ENCODE results near the gene TNS1.
"Not testable (repeated sequence)": the region's sequence is repeated elsewhere in the genome, so short reads cannot be mapped to it uniquely, and the experiment has no call there.

The TNS1 gene

DNA sequence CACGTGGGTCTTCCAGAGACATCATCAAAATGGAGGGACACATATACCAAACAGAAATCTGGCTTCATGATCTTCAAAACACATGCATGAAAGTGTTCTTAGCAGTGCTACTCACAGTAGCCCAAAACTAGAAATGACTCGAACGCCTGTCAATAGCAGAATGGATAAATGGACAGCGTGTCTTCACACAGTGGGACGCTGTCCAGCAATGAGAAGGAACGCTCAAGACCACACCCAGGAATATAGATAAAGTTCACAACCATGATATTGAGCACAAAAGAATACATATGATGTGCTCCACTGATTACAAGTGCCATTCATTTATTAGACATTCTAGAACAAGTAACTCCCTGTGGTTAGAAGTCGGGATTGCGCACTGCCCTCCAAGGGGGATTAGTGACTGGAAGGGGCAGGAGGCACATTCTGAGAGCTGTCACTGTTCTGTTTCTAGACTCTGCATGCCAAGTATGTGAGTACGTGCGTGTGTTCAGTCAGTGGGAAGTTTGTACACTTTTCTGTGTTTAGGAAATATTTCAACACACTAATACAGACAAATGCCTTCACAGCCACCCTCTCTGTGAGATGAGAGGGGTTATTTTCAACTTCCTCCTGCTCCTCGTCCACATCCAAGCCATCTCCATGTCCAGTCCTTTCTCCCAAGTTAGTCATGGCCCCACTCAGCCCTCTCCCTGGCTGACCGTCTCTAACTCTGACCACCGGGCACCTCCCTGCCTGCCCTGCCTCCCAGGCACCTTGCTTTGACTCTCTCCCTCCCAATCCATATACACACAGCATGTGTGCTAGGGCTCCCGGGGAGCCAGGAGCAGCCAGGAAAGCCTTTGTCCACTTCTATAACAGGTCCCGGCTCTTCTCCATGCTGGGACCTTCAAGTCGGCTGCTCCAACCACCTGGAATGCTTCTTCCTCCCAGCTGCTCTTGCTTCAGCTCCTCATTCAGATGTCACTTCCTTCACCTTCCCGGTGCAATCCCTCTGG, 26.9 kb upstream of the TNS1 start:
- no peak for DNase-seq

DNA sequence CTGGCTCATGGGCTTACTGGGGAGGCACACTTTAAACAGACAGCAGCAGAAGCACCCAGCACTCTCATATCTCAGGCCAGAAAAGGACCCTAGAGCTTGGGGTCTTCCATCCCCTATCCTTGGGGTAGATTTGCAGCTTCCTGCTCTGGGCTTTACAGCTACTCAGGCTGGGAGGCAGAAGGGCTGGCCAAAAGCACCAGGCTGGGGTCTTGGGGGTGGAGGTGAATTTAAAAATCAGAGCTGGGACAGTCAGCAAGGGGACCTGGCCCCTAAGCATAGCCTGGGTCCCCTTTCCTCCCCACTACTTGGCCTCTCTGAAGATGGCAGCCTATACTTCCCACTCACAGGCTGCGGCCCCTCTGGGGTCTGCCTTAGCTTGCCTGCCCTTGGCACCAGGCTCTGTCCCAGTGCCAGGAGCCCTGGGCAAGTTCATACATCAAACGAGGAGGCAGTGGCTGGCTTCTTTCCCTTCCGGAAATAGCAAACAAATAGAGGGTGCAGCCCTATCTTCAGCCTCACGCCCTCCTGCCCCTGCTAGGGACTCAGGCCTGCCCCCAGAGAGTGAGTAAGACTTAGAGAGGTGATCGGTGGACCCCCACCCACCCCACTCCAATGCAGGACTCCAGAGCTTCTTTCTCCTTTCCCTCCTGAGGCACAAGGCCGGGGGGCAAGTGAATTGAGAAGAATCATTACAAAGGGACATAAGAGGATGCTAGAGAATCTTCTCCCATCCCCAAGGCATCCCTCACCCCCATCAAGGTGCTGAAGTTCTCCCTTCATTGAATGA, 26.0 kb upstream of the TNS1 start:
- no peak for DNase-seq

DNA sequence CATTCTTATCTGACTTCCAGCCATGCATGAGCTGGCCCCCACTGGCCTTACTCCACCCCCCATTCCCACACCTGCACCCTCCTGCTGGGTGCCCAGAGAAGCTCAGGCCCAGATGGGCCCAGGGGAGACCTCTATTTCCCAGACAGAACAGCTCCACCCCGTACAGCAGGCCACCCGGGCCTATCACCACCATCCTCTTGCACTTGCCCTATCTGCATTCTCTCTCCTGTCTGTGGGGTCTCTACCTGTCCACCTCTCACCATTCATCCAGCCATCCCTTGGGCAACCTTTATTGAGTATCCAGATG, 25.3 kb upstream of the TNS1 start:
- no peak for DNase-seq

DNA sequence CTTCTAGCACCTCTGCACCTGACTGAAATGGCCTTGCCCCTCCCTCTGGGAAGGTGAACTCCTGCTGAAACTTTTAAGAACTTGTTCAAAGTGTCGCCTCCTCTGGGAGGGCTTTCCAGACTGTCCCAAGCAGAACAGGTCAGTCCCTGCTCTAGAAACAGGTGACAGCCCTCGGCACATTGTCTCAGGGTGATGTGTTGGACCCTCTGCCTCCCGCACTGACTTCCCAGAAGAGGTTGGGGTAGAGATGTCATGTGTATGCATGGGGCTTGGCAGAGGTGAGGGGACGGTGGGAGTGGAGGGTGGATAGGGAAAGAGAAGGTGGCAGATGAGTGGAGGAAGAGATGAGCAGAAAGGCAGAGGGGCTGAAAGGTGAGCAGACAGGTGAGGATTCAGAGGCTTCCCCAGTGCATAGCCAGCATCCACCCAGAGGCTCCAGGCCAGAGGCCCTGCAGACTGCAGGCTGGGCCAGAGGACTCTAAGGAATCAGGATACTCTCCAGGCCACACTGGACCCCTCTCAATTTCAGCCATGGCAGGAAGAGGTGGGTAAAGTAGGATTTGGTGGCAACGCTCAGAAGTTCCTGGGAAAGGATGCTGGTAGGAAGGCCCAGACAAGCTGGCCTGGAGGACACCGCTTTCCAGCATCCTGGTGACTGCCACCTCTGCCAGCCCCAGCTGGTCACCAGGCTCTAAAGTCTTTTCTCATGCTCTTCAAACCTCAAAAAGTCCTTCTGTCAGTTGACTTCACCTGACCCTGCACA, 24.8 kb upstream of the TNS1 start:
- DNase-seq, result no peak

DNA sequence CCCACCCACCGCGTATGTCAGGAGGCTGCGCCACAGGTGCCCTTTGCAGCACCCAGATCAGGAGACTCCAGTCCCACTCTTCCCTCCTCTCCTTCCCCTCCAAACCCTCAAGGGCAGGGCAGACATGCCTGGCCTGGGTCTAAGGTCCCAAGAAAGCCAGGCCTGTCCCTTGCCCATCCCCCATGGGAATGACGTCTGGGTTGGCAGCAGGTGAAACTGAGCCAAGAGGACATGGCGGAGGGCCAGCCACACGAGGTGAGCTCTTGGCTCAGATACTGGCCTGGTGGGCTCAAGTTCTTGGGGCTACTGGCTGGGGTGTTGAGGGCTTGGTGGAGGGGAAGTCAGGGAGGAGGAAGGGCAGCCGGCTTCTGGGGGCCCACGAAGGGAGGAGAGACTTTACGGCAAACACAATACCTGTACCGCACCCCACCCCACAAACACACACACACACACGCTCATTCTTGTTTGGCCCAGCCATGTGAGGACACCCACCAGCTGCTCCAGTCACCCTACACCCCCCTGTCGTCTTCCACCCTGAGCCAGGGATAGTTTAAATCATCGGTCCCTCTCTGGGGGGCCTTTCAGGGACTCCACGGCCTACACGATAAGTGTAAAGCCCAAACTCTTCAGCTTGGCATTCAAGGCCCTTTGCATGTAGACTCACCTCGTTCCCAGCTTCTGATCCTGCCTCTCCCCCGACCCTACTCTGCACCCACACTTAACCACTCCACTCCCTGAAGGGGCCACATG, 24.1 kb upstream of the TNS1 start:
- DNase-seq, result no peak

DNA sequence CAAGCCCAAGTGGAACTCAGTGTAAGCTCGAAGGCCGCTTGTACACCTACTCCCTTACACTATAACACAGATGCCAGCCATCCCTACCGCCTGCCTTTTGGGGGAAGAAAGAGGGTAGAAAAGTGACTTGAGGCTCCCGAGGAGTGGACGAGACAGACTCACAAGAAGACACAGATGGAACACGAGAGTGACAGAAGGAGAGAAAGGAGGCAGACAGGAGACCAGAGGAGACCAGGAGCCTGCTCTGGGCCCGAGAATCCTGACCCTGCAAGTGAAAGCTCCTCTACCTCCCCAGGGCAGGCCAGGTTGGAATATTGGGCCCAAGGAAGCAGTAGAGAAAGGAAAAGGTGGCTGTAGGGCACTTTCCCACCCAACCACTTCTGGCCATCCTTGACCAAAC, 23.4 kb upstream of the TNS1 start:
- no peak for DNase-seq

DNA sequence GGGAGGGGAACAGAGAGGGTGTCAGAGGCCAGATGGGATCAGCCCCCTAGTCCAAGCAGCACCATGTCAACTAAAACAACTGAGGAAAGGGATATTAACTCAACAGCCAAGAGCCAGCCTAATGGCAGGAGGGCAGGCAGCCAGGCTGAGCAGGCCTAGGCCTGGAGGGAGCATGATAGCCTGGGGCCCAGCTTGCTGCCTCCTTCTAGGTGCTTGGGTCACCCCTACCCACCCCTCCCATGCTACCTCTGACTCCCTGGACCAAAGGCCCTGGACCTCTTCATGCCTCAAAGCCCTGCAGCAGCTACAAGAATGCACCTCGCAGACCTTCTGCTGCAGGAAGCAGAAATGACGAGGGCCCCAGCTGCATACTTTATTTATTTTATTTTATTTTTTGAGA, 22.1 kb upstream of the TNS1 start:
- DNase-seq, result no peak

DNA sequence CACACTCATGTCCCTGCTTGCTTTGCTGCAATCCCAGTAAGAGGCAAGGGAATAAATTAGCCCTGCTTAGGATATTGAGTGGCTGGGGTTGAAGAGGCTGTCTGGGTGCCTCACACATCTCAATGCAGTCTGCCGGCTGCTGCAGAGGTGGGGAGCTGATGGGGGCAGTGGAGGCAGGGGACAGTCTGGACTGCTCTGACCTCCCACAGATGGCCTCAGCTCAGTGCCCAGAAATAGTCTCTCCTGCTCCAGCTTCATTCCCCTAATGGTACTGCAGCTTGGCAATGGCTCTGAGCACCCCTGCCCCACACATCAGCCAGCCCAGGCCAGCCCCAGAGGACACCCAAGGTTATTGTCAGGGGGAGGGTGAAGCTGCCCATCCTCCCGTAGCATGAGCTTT, 21.5 kb upstream of the TNS1 start:
- DNase-seq, result no peak

DNA sequence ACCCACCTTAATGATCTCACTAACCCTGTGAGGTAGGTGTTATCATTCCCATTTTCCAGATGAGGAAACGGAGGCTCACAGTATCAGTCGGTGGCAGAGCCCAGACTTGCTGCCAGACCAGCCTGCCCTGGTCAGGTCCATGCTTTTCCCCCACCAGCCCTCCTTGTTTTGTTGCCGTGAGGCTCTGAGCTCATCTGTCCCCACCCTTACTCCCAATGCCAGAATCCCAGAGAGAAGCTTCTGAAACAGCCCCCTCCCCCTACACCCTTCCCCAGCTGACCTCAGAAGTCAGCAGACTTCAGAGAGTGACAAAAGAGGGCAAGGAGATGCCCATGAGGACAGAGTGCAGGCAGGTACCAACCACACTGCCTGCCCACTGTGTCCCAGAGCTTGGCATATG, 20.8 kb upstream of the TNS1 start:
- no peak for DNase-seq

DNA sequence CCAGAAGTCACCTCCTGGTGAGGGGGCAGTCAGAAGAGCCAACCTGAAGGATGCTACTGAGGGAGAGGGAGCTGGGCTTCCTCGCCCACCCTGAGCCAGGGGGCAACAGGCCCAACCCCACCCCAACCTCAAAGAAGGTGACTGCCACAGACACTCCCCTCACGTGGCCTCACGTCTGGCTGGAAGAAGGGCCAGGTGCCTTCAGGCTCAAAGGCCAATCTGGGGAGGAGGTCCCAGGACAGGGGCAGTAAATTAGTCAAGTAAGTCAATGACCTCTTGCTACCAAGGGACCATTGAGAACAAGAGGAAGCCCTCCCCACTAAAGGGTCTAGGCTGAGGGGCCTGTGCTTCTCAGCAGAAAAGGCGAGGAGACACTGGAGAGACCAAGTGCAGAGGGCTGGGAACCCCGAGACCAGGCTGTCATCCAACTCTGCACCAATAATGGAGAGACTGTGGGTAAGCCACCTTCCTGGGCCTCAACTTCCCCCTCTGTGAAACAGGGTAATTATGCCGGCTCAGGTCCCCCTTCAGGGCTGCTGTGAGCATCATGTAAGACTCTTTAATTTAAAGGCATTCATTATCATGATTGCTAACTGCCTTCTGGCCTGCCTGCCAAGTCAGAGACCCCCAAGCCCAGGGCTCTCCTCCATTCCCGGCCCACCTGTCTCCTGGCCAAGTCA, 20.2 kb upstream of the TNS1 start:
- DNase-seq, result no peak

DNA sequence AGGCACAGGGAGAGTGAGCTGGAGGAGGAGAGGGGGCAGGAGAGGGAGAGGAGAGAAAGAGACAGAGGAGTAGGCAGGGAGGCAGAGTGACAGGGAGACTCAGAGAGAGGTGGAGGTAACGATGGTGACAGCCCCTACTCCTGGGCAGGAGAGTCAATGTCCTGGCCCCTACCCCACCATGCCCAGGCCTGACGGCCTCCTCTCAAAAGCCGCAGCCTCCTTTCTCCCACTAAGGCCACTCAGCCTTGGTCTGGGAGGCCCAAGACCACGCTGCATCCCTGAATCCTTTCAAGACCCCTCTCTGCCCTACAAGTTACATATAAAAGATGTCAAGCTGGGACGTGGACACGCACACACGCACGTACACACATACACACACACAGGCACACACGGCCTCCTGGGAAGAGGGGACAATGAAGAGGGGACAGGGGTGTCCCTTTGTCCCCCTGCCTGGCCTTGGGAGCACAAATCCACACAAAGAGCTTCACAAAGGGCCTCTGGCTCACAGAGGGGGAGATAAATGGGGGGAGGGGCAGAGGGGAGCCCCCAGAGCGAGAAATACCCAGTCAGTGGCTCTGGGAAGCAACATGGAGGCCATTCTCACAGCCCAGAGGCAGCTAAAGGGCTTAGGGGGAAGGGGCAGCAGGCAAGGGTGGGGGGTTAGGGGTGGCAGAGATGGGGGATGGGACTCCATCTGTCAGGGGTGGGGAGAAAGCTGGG, 19.5 kb upstream of the TNS1 start:
- no peak for DNase-seq

DNA sequence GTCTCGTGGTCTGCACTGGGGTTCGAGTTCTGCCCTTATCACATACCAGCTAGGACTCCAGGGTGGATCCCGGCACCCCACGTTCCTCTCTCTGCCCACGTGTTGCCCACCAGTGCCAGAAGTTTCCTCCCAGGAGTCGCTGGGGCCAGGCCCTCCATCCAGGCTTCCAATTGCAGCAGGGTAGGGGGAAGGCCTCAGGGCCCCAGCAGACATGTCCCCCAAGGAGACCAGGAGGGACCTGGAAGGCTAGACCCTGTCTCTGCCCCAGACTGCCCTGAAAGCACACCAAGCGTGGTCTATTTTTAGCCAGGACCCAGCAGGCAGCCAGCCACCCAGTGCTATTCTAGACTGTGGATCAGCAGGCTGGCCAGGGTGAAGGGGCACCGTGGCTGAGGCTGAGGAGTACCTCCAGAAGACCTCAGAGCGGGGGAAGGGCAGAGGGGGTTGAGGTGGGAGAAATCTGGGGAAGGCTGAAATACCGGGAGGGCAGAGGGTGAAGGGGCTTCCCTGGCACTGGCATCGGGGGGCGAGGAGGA, 18.8 kb upstream of the TNS1 start:
- no peak for DNase-seq

DNA sequence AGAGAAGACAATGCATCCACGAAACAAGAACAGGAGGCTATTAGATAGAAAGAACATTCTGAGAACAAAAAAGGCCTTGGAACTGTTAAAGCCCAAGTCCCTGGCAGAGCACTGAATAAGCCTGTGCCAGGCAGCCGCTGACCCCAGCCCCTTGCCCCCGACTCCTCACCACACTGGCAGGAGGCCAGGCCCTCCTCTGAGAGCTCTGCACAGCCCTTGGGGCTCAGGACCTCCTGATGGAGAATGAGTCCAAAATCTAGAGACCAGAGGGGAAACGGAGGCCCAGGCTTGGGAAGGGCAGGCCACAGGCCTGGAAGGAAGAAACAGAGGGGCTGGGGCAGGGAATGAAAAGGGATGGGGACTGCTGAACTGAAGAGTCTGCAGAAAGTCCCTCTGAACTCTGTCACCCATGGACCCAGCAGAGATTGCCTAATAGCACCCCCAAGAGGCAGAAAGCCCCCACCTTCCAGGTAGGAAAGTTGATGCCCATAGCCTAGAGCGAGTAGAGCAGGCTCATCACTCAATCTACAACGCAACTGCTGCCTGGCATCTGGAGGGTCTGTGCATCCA, 18.3 kb upstream of the TNS1 start:
- DNase-seq, result no peak

DNA sequence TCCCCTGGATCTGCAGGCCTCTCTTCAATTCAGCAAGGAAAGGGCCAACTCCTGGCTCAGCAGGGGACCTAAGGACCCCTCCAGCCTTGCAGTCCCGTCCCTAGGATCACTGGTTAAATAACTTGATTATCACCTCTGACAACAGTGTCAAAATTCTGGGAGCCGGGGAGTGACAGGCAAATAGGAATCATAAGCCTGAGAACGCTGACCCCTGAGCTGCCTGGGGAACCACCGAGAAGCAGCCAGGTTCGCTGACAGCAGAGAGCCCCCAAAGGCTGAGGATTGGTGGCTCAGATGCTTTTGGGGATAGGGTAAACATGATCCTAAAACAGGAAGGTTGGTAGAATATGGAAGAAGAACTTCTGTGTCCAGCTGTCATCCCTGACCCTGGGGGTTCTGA, 17.5 kb upstream of the TNS1 start:
- no peak for DNase-seq

DNA sequence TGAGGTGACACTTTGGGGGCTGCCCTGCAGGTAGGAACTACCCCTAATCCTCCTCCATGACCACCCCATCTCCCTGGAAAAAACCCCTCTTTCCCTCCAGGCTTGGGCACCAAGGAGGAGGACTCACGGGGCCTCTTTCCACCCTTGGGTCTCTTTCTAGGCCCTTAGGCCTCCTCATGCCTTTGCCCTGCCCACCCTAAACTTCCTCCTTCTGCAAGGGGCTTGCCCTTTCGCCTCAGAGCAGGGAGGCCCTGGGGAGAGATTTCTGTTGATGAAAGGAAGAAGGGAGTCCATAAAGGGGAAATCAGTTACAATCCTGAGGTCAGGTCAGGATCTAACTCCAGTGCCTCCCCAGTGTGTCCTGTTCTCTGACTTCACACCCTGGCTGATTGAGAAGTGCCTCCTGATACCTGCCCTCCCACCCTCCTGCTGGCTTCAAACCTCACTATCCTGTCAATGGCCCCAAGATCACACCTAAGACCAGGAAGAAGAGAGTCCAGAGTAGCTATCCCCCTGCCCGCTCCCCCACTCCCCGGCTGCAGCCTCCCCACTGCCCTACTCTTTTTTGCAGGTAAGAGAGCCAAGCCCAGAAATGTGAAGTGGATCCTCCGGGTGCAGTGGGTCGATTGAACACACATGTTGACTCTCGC, 16.7 kb upstream of the TNS1 start:
- no peak for DNase-seq

DNA sequence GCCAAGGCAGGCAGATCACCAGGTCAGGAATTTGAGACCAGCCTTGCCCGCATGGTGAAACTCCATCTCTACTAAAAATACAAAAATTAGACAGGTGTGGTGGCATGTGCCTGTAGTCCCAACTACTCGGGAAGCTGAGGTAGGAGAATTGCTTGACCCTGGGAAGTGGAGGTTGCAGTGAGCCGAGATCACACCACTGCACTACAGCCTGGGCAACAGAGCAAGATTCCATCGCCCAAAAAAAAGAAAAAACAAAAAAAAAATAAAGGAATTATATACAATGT, 16.0 kb upstream of the TNS1 start:
- not testable (repeated sequence) for DNase-seq

DNA sequence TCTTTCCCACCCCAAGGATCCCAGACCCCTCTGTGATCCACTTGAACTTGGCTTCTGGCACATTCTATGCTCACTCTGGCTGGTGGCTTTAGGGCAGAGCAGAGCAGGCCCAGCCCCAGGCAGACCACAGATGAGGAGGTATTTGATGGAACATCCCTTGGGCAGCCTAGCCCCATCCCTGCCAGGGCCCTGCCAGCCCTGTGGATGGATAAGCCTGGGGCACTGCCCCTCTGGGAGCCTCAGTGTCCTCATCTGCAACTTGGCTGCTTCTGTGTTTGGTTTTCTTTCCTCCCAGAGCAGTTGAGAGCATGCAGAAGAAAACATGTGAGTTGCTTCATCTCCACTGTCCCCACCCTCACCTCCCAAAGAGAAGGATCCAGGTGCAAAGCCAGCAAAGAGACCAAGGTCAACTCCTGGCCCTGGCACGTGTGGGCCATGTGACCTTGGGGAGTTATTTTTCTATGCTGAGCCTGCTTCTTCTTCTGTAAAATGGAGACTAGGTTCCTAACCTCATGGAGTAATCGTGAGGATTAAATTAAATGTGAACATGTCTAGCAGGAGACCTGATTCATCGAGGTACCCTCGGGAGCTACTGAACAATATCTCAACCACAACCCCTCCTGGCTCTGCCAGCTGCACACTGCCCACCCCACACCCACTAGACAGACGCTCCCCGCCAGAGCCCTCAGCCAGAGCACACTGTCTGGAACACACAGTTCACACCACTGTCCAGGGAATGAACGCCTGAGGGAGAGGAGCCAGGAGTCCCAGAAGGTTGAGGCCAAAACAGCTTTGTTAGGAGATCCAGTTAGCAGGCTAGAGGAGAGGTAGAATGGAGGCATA, 14.6 kb upstream of the TNS1 start:
- no peak for DNase-seq

DNA sequence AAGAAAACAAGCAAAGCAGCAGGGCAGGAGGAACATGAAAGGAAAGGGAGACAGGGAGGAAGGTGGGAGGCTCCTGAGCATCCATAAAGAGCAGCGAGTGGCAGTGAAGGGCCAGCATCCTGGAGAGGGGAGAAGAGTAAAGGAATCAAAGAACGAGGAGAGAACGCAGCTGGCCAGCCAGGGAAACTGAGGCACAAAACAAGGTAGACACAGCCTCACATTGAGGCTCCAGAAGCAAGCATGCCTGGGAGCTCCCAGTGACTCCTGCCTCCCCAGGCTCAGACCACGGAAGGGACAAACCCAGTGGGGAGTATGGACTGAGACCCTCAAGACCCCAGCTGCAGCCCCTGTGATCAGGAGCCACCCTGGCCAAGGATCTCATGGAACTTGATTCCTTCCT, 14.0 kb upstream of the TNS1 start:
- no peak for DNase-seq

Measured in activated CD4-positive, CD25-positive, alpha-beta regulatory T cell (primary cell).